Parathyroid adenoma (tissue), 2 donors: ENCODE data around the gene STX1B.

Source experiments
- H2AFZ ChIP-seq: fragments of 300-600 bp; sonication (generic); one replicate; pipeline ENCODE4 v1.7.0; 2017; ENCODE audit warnings: antibody characterized with exemption, mild to moderate bottlenecking
- H3K27ac ChIP-seq: fragments of 300-600 bp; sonication (generic); one replicate; pipeline ENCODE4 v1.7.0; 2017
- H3K27me3 ChIP-seq: fragments of 300-600 bp; sonication (generic); one replicate; pipeline ENCODE4 v1.7.0; 2017; ENCODE audit warnings: low read length; ENCODE audit not compliant: control insufficient read depth, insufficient read depth
- H3K36me3 ChIP-seq: fragments of 300-600 bp; sonication (generic); one replicate; pipeline ENCODE4 v1.7.0; 2017; ENCODE audit warnings: low read length; ENCODE audit not compliant: control insufficient read depth, insufficient read depth
- H3K4me1 ChIP-seq: fragments of 300-600 bp; sonication (generic); one replicate; pipeline ENCODE4 v1.7.0; 2017; ENCODE audit warnings: control low read depth
- H3K4me2 ChIP-seq: fragments of 300-600 bp; sonication (generic); one replicate; pipeline ENCODE4 v1.7.0; 2017; ENCODE audit warnings: low read length
- H3K4me3 ChIP-seq: fragments of 300-600 bp; sonication (generic); one replicate; pipeline ENCODE4 v1.7.0; 2017; ENCODE audit warnings: low read depth, low read length
- H3K79me2 ChIP-seq: fragments of 300-600 bp; sonication (generic); one replicate; pipeline ENCODE4 v1.7.0; 2017; ENCODE audit warnings: control low read depth
- H3K9ac ChIP-seq: fragments of 300-600 bp; sonication (generic); one replicate; pipeline ENCODE4 v1.7.0; 2017; ENCODE audit warnings: mild to moderate bottlenecking
- H3K9me3 ChIP-seq: fragments of 300-600 bp; sonication (generic); one replicate; pipeline ENCODE4 v1.7.0; 2017; ENCODE audit warnings: low read length; ENCODE audit not compliant: control insufficient read depth
- TF ChIP-seq, protein P1 (sequence below): fragments of 300-600 bp; sonication (generic); IDR thresholded peaks from one replicate; pipeline ENCODE4 v1.7.0; 2017; ENCODE audit warnings: antibody characterized with exemption, mild to moderate bottlenecking
- donor health status: primary hyperparathyroidism.

The STX1B gene

DNA sequence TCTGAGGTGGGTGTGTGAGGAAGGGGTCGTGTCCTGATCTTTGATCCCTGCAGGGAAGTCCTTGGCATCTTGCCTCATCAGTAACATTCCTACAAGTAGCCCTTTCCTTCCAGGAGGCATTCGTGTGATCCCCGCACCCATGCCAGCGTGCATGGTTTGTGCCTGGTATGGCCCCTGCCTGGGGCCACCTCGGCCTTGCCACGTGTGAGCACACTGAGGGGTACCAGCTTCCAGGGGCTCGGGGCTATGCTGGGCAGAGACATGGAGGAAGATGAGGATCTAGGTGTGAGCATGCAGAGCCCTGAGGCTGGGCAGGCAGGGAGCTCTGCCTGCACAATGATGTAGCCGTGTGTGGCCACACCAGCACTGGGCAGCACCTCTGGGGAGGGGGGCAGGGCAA lies 19.4 kb downstream of the STX1B start:
- Histone ChIP-seq H3K79me2 (no peaks in the 10 kb centered on the region), H3K4me3 (no peak overlapping the region), H3K9me3 (no peaks in the 10 kb centered on the region), H3K27me3 (no peaks in the 10 kb centered on the region), H3K4me2 (no peak overlapping the region), H3K36me3 (no peaks in the 10 kb centered on the region), H3K4me1 (no peaks in the 10 kb centered on the region), H2AFZ (no peak overlapping the region), H3K27ac (no peak overlapping the region), H3K9ac (no peak overlapping the region)
- TF ChIP-seq, protein P1, sequence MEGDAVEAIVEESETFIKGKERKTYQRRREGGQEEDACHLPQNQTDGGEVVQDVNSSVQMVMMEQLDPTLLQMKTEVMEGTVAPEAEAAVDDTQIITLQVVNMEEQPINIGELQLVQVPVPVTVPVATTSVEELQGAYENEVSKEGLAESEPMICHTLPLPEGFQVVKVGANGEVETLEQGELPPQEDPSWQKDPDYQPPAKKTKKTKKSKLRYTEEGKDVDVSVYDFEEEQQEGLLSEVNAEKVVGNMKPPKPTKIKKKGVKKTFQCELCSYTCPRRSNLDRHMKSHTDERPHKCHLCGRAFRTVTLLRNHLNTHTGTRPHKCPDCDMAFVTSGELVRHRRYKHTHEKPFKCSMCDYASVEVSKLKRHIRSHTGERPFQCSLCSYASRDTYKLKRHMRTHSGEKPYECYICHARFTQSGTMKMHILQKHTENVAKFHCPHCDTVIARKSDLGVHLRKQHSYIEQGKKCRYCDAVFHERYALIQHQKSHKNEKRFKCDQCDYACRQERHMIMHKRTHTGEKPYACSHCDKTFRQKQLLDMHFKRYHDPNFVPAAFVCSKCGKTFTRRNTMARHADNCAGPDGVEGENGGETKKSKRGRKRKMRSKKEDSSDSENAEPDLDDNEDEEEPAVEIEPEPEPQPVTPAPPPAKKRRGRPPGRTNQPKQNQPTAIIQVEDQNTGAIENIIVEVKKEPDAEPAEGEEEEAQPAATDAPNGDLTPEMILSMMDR, result no peak

- Histone ChIP-seq H3K9me3 (no peaks in the 10 kb centered on the region), H3K27ac (no peak overlapping the region), H3K4me2 (no peak overlapping the region), H3K79me2 (no peaks in the 10 kb centered on the region), H3K27me3 (no peaks in the 10 kb centered on the region), H3K4me1 (peaks cover 4% of the 10 kb centered on the region), H3K4me3 (no peak overlapping the region), H3K9ac (no peak overlapping the region), H3K36me3 (no peaks in the 10 kb centered on the region), H2AFZ (no peak overlapping the region)
- TF ChIP-seq, protein P1, result no peak
Observed at GRCh38 chr16:30990105-30990504, 20.3 kb downstream of the STX1B start.

DNA sequence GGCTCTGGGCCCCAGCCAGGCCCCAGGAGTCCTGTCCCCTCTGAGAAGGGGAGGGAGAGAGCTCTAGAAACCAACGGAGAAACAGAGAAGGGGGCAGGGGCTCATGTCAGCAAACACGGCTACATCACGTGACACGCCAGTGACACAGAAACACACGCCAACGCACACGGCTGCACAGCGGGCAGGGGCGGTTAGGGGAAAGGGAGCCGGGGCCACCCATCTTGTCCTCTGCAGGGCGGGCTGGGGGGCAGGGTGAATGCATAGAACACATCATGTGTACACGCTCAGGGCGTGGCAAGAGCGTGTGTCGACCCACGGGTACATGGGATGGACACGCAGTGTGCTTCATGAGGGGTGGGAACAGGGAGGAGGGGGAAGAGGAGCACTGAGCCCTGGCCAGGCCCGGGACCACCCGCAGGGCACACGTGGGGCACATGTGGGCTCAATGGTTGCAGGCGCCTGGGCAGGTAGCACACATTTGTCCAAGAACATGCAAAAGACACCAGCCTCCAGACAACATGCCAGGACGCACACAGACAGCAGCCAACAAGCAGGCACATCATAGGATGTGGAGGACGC lies 20.9 kb downstream of the STX1B start:
- Histone ChIP-seq H2AFZ (no peak overlapping the region), H3K36me3 (no peaks in the 10 kb centered on the region), H3K4me3 (no peak overlapping the region), H3K79me2 (no peaks in the 10 kb centered on the region), H3K27me3 (no peaks in the 10 kb centered on the region), H3K4me1 (peaks cover 4% of the 10 kb centered on the region), H3K9me3 (no peaks in the 10 kb centered on the region), H3K27ac (no peak overlapping the region), H3K4me2 (no peak overlapping the region), H3K9ac (no peak overlapping the region)
- TF ChIP-seq, protein P1, result no peak

GRCh38 chr16:30987581-30988190 lies 22.8 kb downstream of the STX1B start:
- Histone ChIP-seq H3K4me1 (peaks cover 4% of the 10 kb centered on the region), H3K36me3 (no peaks in the 10 kb centered on the region), H3K4me3 (no peak overlapping the region), H2AFZ (no peak overlapping the region), H3K27ac (no peak overlapping the region), H3K27me3 (no peaks in the 10 kb centered on the region), H3K9me3 (no peaks in the 10 kb centered on the region), H3K9ac (no peak overlapping the region), H3K4me2 (no peak overlapping the region), H3K79me2 (no peaks in the 10 kb centered on the region)
- TF ChIP-seq, protein P1, result no peak
